NCI-H146 treated with DMSO at 0.1 percent for 48 hours (cell line): ENCODE measurements around the gene ACYP2.
A peak's percentile ranks its signal among the peaks of the same experiment; 100 is the strongest.
"Not testable (repeated sequence)": the region's sequence is repeated elsewhere in the genome, so short reads cannot be mapped to it uniquely, and the experiment has no call there.

Experiments
- DNase-seq: peaks from one replicate; lab custom pipeline; 2025; ENCODE audit not compliant: unreplicated experiment; lab: John Stamatoyannopoulos, UW

Gene ACYP2

DNA sequence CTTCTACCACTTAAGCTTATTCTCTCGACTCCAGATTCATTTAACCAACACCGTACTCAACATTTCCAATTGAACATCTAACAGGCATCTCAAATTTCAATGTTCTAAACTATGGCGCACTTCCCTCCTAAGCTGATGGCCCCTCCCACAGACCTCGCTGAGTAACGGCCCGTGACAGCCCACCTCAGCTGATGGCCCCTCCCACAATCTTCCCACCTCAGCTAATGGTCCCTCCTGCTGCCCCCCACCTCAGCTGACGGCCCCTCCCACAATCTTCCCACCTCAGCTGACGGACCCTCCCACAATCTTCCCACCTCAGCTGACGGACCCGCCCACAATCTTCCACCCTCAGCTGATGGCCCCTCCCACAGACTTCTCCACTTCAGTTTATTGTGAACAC is 197.7 kb downstream of the ACYP2 start:
- DNase-seq = no peak

DNA sequence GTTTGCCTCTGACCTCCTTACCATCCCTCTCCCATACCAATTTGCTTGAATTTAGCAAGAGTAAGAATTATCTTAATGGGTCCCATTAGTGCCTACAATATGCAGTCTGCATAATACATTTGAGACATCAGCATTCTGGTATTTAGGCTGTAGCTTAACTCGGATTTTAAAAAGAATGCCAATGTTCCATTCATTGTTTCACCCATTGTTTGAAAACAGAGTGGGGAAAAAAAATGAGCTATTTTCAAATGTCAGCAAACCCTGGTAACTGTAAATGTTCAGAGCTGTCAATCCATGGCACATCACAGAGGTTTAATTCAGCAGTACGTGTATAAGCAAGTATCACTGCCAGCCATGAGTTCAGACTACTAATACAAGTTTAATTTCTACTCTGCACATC is 202.6 kb downstream of the ACYP2 start:
- DNase-seq = no peak

GRCh38 chr2:54318821-54319220 is 203.4 kb downstream of the ACYP2 start:
- no peak for DNase-seq

- no peak for DNase-seq
Observed at GRCh38 chr2:54321047-54321446, 205.6 kb downstream of the ACYP2 start.

- DNase-seq = not testable (repeated sequence)
Observed at GRCh38 chr2:54324517-54324916, 209.1 kb downstream of the ACYP2 start.

GRCh38 chr2:54325148-54325547 is 209.7 kb downstream of the ACYP2 start:
- DNase-seq = no peak

- DNase-seq = peak; percentile 21
Observed at GRCh38 chr2:54329482-54330161, 214.2 kb downstream of the ACYP2 start.

DNA sequence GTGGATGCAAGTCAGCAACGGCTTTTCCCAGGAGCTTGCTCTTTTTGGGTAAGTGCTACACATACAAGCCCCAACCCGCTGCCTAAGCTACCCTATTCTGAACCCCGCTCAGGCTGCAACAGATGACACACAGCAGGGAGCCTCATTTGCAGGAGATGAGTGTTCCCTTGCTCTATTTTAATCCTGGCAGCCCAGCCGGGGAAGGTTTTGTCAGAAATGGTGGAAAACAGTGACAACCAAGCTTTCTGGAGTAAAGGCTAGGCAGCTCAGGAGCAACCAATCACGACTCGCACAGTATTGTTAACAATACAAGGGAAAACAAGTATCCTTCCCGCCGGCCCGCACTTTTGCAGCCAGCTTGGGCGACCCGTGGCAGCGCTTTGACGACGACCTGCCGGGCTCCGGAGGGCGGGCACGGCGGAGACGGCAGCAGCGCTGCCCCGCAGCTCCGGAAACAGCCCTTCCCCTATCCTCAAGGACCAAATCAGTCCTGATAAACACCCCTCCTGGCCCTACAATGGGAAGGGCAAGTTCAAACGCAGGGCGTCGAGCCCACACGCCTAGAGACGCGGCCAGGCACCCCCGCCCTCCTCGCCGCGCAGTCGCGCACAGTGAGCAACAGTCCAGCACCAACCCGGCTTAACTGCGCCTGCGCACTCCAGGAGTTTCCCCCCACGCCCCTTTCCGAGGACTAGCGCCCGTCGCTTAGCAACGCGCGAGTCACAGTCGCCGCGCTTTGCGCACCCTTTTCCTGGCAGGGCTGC is 214.9 kb downstream of the ACYP2 start:
- DNase-seq = peak; percentile 89

- no peak for DNase-seq
Observed at GRCh38 chr2:54330926-54331835, 215.8 kb downstream of the ACYP2 start.

GRCh38 chr2:54332386-54332785 is 217.0 kb downstream of the ACYP2 start:
- DNase-seq = no peak

- DNase-seq = no peak
Observed at GRCh38 chr2:54336136-54336976, 220.9 kb downstream of the ACYP2 start.

DNA sequence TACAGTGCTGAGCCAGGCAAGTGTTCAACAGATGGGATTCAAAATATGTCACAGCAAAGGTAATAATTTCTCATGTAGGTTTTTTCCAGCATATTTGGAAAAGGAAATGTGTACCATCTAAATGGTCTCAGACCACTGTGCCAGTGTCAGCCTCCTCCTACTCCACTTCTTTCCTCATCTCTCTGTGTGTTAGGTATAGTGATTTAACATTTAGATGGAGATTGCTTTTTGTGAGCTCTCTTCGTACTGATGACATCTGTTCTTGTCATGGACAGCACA is 221.5 kb downstream of the ACYP2 start:
- no peak for DNase-seq

DNA sequence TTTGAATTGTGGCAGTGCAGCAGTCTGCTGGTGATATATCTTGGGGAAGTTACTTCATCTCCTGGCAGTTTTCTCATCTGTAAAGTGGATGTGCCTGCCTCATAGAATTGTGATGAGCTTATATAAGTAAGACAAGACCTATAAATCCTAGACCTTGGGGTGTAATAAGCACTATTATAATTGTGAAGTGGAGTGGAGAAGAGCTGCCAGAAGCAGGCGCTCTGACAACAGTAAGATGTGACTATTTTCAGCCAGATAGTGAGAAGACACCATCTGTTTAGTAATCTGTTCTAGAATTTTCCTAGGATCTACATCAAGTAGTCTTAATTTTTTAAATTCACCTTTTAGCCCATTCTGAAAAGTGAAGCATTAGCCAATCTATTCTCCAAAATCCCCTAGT is 226.2 kb downstream of the ACYP2 start:
- DNase-seq = no peak

DNA sequence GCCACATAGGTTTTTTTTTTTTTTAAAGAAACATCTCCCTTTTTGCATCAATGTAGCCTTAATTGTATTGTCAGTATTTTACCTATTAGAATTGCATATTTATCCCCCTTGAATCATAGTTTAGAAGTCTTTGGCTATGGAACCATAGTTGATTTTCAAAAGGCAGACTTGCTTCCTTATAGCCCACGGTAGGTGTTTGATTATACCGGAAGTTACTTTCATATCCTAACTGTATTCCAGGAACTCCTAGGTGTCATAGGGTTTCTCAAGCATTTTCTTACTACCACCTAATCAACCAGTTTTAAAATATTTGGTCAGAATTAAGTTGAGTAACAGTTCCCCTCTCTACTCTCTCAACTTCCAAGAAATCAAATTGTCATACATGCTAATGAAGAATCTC is 227.2 kb downstream of the ACYP2 start:
- no peak for DNase-seq

DNA sequence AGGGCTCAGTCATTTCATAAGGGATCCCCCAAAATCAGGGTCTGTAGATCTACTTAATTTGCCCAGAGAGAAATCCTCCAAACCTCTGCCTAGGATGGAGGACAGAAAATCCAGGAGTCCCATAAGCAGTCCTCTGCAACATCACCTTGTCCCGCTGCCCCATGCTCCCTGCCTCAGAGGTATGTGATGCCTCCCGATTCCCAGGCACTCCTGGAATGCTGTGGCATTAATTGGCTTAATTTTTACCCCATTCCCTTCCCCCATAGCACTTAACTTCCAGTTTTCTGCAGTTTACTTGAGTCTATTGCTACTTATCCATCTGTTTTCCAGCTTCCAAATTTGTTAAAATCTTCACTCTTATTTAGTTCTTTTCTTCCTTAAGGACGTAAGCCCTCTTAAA is 232.2 kb downstream of the ACYP2 start:
- DNase-seq = no peak

- no peak for DNase-seq
Observed at GRCh38 chr2:54348646-54349045, 233.2 kb downstream of the ACYP2 start.

DNA sequence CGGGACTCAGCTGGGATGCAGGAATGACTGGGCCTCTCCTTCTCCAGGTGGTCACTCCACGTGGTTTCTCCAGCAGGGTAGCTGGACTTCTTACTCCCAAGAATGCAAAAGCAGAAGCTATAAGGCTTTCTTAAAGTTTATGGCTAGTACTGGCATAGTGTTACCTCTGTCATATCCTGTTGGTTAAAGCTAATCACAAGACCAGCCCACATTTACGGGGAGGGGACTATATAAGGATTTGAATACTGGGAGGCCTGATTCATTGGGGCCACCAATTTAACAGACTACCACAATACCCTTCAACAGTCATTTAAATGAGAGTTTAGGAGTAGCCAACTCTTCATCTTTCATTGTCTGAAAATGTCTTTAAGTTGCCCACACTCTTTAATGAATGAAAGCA is 235.0 kb downstream of the ACYP2 start:
- DNase-seq = no peak

DNA sequence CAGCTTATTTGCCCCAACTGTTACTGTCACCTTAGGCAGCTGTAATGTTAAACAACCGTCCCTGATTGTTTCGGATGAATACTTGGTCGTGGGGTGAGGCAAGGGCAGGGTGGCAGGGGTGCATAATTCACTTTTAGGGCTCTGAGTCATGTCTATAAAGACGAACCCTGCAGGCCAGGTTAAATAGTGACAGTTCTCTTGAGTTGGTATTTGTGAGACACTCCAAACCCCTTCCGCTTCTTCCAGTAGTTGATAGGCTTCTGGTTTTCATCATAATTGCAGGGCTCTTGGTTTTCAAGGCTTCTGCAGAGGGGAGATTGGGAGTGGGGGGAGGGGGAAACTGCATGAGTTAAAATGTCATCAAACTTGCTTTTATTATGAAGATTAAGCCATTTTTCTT is 237.8 kb downstream of the ACYP2 start:
- no peak for DNase-seq
